Fibroblast of lung (primary cell): ENCODE results near the gene CAPZA2.

Experiments used
- CTCF ChIP-seq, 2 donors: IDR thresholded peaks in 1 of 2; conservative IDR thresholded peaks in 1 of 2; 1 replicate in 1 of 2; 2 replicates in 1 of 2; pipeline ENCODE4 v1.5.1; 2011 to 2012; ENCODE audit warnings: low read length in 2 of 2, control low read depth in 1 of 2, inconsistent platforms in 1 of 2, low read depth in 1 of 2, mild to moderate bottlenecking in 1 of 2
- EZH2 ChIP-seq: IDR thresholded peaks from 2 replicates; pipeline ENCODE4 v1.5.1; 2012; ENCODE audit warnings: low read length, control low read depth, mild to moderate bottlenecking; ENCODE audit errors: missing control alignments

- TF ChIP-seq CTCF (conservative IDR thresholded peaks at IDR 0.05 in 1 of 2, IDR thresholded peaks at IDR 0.05 in 1 of 2; ENCODE audit: low read depth in 1 of 2, low read length in 2 of 2) (no peak), EZH2 (no peak)
Measured at GRCh38 chr7:116910383-116910782, 48.0 kb downstream of the CAPZA2 start.
